PFSK-1 (cell line): ENCODE results near the gene USP50.

Experiments used
- FOXP2 ChIP-seq: optimal IDR thresholded peaks from 2 replicates; pipeline ENCODE3; 2011; ENCODE audit warnings: borderline replicate concordance, control low read depth, inconsistent platforms; ENCODE audit not compliant: insufficient read depth; ENCODE audit errors: extremely low read length, extremely low read depth
- POLR2AphosphoS5 ChIP-seq: IDR thresholded peaks from 2 replicates; pipeline ENCODE4 v1.6.1; 2012; ENCODE audit warnings: low read depth, mild to moderate bottlenecking, control low read depth, low read length, moderate library complexity
- REST ChIP-seq, 2 experiments: IDR thresholded peaks; 2 replicates each; pipeline versions ENCODE4 v1.6.1 to v1.8.0; 2011 to 2012; ENCODE audit warnings: low read depth in 2 of 2, low read length in 2 of 2, control low read depth in 1 of 2, inconsistent platforms in 1 of 2, mild to moderate bottlenecking in 1 of 2, moderate library complexity in 1 of 2; ENCODE audit not compliant: insufficient read depth in 1 of 2
- SIN3A ChIP-seq: IDR thresholded peaks from 2 replicates; pipeline ENCODE4 v1.6.1; 2012; ENCODE audit warnings: mild to moderate bottlenecking, low read length, moderate library complexity, borderline replicate concordance; ENCODE audit not compliant: insufficient read depth
- TAF1 ChIP-seq: IDR thresholded peaks from 2 replicates; pipeline ENCODE4 v1.6.1; 2012; ENCODE audit warnings: low read length, control low read depth, borderline replicate concordance; ENCODE audit not compliant: insufficient read depth

The USP50 gene

GRCh38 chr15:50496692-50497091 lies 49.8 kb downstream of the USP50 start:
- TF ChIP-seq TAF1 (no peak), POLR2AphosphoS5 (no peak), REST (IDR thresholded peaks at IDR 0.05; ENCODE audit: insufficient read depth in 1 of 2, low read depth in 2 of 2, low read length in 2 of 2) (no peak)

- TF ChIP-seq TAF1 (no peak), REST (IDR thresholded peaks at IDR 0.05; ENCODE audit: insufficient read depth in 1 of 2, low read depth in 2 of 2, low read length in 2 of 2) (no peak), POLR2AphosphoS5 (no peak), SIN3A (no peak), FOXP2 (no peak)
Measured at GRCh38 chr15:50493625-50494024, 52.8 kb downstream of the USP50 start.

- TF ChIP-seq TAF1 (no peak), REST (IDR thresholded peaks at IDR 0.05; ENCODE audit: insufficient read depth in 1 of 2, low read depth in 2 of 2, low read length in 2 of 2) (no peak), FOXP2 (no peak), SIN3A (no peak), POLR2AphosphoS5 (no peak)
Measured at GRCh38 chr15:50487287-50487686, 59.2 kb downstream of the USP50 start.

GRCh38 chr15:50485389-50485788 lies 61.1 kb downstream of the USP50 start:
- TF ChIP-seq REST (IDR thresholded peaks at IDR 0.05; ENCODE audit: insufficient read depth in 1 of 2, low read depth in 2 of 2, low read length in 2 of 2) (no peak), SIN3A (no peak), POLR2AphosphoS5 (no peak), TAF1 (no peak), FOXP2 (no peak)

GRCh38 chr15:50484781-50485180 lies 61.7 kb downstream of the USP50 start:
- TF ChIP-seq FOXP2 = no peak
- no peak for TF ChIP-seq POLR2AphosphoS5
- no peak for TF ChIP-seq REST (IDR thresholded peaks at IDR 0.05; ENCODE audit: insufficient read depth in 1 of 2, low read depth in 2 of 2, low read length in 2 of 2)
- TF ChIP-seq SIN3A = no peak
- no peak for TF ChIP-seq TAF1
